Panc1 (cell line): ENCODE results near the gene PCK2. TPM values are rescaled to one million over a fixed set of nuclear protein-coding genes. Genes with fewer than 3 reads are reported as not detected.

Experiments used
- ATAC-seq: fragments of 200-7000 bp; cut with Tn5 transposase; 2 replicates; pipeline ENCODE4 v1.9.1; 2020; ENCODE audit warnings: mild to moderate bottlenecking, moderate library complexity
- BruUV-seq: library from RNA; stranded (reverse); fragments of 400-500 nt; replicated peaks from 2 replicates; lab custom pipeline; 2021; lab: Mats Ljungman, UMichigan
- CTCF ChIA-PET: fragments of 300-600 bp; sonication (Branson Sonifier 250); formaldehyde crosslinking; loops from one replicate; lab custom pipeline; 2022; ENCODE audit warnings: antibody characterized with exemption; lab: Charles Lee
- POLR2A ChIA-PET: fragments of 300-600 bp; sonication (Branson Sonifier 250); formaldehyde crosslinking; loops from one replicate; lab custom pipeline; 2022; ENCODE audit warnings: antibody characterized with exemption; lab: Charles Lee
- DNase-seq: peaks from one replicate; pipeline ENCODE4 v3.0.0-alpha.2; 2010; ENCODE audit warnings: low read depth, low spot score
- H3K27ac ChIP-seq: 2 replicates; pipeline ENCODE4 v1.5.1; 2011; ENCODE audit warnings: mild to moderate bottlenecking, low read length, inconsistent platforms
- H3K27me3 ChIP-seq: fragments of 200-500 bp; sonication (Bioruptor generic); 2 replicates; pipeline ENCODE4 v1.6.0; 2014; ENCODE audit warnings: low read length, inconsistent platforms; ENCODE audit not compliant: control insufficient read depth, insufficient read depth
- H3K36me3 ChIP-seq: fragments of 200-500 bp; sonication (Bioruptor generic); 2 replicates; pipeline ENCODE4 v1.5.1; 2014; ENCODE audit warnings: inconsistent platforms, mild to moderate bottlenecking, low read length, moderate library complexity; ENCODE audit not compliant: control insufficient read depth, insufficient read depth
- H3K4me1 ChIP-seq: 2 replicates; pipeline ENCODE4 v1.5.1; 2011; ENCODE audit warnings: inconsistent platforms, mild to moderate bottlenecking, low read length, moderate library complexity; ENCODE audit not compliant: control insufficient read depth, insufficient read depth
- H3K4me3 ChIP-seq, 2 experiments: 2 replicates each; pipeline ENCODE4 v1.5.1; 2011 to 2012; ENCODE audit warnings: low read depth in 2 of 2, low read length in 2 of 2, mild to moderate bottlenecking in 2 of 2, inconsistent platforms in 1 of 2, moderate library complexity in 1 of 2
- H3K9me3 ChIP-seq: fragments of 200-500 bp; sonication (Bioruptor generic); 2 replicates; pipeline ENCODE4 v1.5.1; 2014; ENCODE audit warnings: low read depth, mild to moderate bottlenecking, inconsistent platforms, low read length, moderate library complexity; ENCODE audit not compliant: control insufficient read depth, insufficient read depth
- CTCF ChIP-seq: fragments of 450-650 bp; IDR thresholded peaks from 2 replicates; pipeline ENCODE4 v1.5.1; 2017; ENCODE audit warnings: mild to moderate bottlenecking
- POLR2AphosphoS5 ChIP-seq: IDR thresholded peaks from 2 replicates; pipeline ENCODE4 v1.6.1; 2012; ENCODE audit warnings: mild to moderate bottlenecking, low read depth, low read length, moderate library complexity
- REST ChIP-seq, 2 experiments: IDR thresholded peaks; 2 replicates each; pipeline ENCODE4 v1.6.1; 2011 to 2012; ENCODE audit warnings: low read depth in 2 of 2, control low read depth in 1 of 2, low read length in 1 of 2, mild to moderate bottlenecking in 1 of 2, moderate library complexity in 1 of 2; ENCODE audit not compliant: insufficient read depth in 1 of 2
- SIN3A ChIP-seq: IDR thresholded peaks from 2 replicates; pipeline ENCODE4 v1.6.1; 2012; ENCODE audit warnings: low read depth, mild to moderate bottlenecking, low read length, moderate library complexity, borderline replicate concordance; ENCODE audit not compliant: insufficient read depth
- TCF7L2 ChIP-seq: IDR thresholded peaks from 2 replicates; pipeline ENCODE4 v1.6.1; 2011; ENCODE audit warnings: mild to moderate bottlenecking, low read depth, low read length, inconsistent platforms
- in situ Hi-C: cut with HindIII; loops from 2 replicates; pipeline ENCODE4 v1.10.0; 2016; ENCODE audit warnings: low sequenced_read_pairs, low pct_unique_long_range_greater_than_20kb
- intact Hi-C: fragments of 100-400 bp; cut with micrococcal nuclease; formaldehyde crosslinking; loops from one replicate; pipeline ENCODE4 v1.10.0; 2022; ENCODE audit not compliant: unreplicated experiment
- total RNA-seq: library from RNA; stranded (reverse); gene quantifications from one replicate; pipeline ENCODE4 v1.2.1, GENCODE V29; 2021; ENCODE audit not compliant: unreplicated experiment

Gene PCK2
- total RNA-seq, 1 experiment from 2014 or later, result 24.5 TPM

- intact Hi-C loops, result no loop called here
Observed at GRCh38 chr14:24066496-24067132, 27.5 kb upstream of the PCK2 start.

More at GRCh38 chr14:24066496-24067132, 27.5 kb upstream of the PCK2 start:
- BruUV-seq, result no TSS peak
- in situ Hi-C loops, result no loop called here
- CTCF ChIA-PET, result no interaction called here
- TF ChIP-seq SIN3A (no peak), TCF7L2 (no peak), CTCF (no peak), POLR2AphosphoS5 (no peak), REST (IDR thresholded peaks at IDR 0.05; ENCODE audit: insufficient read depth in 1 of 2, low read depth in 2 of 2, low read length in 1 of 2) (no peak)
- Histone ChIP-seq H3K9me3 (no peaks in the 10 kb centered on the region), H3K4me1 (no peaks in the 10 kb centered on the region), H3K36me3 (no peaks in the 10 kb centered on the region), H3K4me3 (no peak overlapping the region), H3K27me3 (no peaks in the 10 kb centered on the region), H3K27ac (no peak overlapping the region)
- POLR2A ChIA-PET, result interaction anchor here (0.6 kb wide), 1 partner anchor 236 kb away, joined by 3 read pairs; no protein-coding TSS in a partner anchor
- ATAC-seq, result no peak
- no peak for DNase-seq
